SU-DHL-6 (cell line): ENCODE measurements around the gene TADA1.

Experiments
- H2AFZ ChIP-seq: fragments of 200-600 bp; sonication (generic); 2 replicates; pipeline ENCODE4 v1.6.1; 2014; ENCODE audit warnings: low read depth, mild to moderate bottlenecking, moderate library complexity, mixed read lengths, antibody characterized with exemption, low read length; ENCODE audit not compliant: severe bottlenecking
- H3F3A ChIP-seq: fragments of 200-600 bp; shearing (Covaris generic); 2 replicates; pipeline ENCODE4 v1.6.0; 2016; ENCODE audit warnings: antibody characterized with exemption, mild to moderate bottlenecking; ENCODE audit not compliant: insufficient read depth
- H3K27ac ChIP-seq: fragments of 200-600 bp; sonication (generic); 2 replicates; pipeline ENCODE4 v1.5.1; 2016; ENCODE audit warnings: low read depth, mild to moderate bottlenecking, low read length, moderate library complexity, mixed read lengths
- H3K27me3 ChIP-seq: fragments of 200-600 bp; sonication (generic), shearing (Covaris generic); 2 replicates; pipeline ENCODE4 v1.6.0; 2014; ENCODE audit warnings: mild to moderate bottlenecking, low read length
- H3K36me3 ChIP-seq: fragments of 200-600 bp; sonication (generic); 2 replicates; pipeline ENCODE4 v1.6.1; 2014; ENCODE audit warnings: mild to moderate bottlenecking, low read length, mixed read lengths
- H3K4me2 ChIP-seq: fragments of 300-600, 200-600 bp; shearing (Covaris generic), sonication (generic); 2 replicates; pipeline ENCODE4 v1.6.0; 2014; ENCODE audit warnings: low read length, low read depth, mild to moderate bottlenecking; ENCODE audit not compliant: poor library complexity, severe bottlenecking
- H3K4me3 ChIP-seq: fragments of 200-600 bp; sonication (generic); 2 replicates; pipeline ENCODE4 v1.5.1; 2014; ENCODE audit warnings: antibody characterized with exemption, low read length, mild to moderate bottlenecking, mixed read lengths; ENCODE audit not compliant: insufficient read depth, poor library complexity, severe bottlenecking
- H3K79me2 ChIP-seq: fragments of 200-600 bp; sonication (generic); 2 replicates; pipeline ENCODE4 v1.6.1; 2014; ENCODE audit warnings: mild to moderate bottlenecking, low read length, moderate library complexity; ENCODE audit not compliant: insufficient read depth
- H3K9ac ChIP-seq: fragments of 200-600 bp; sonication (generic); 2 replicates; pipeline ENCODE4 v1.7.0; 2014; ENCODE audit warnings: mild to moderate bottlenecking, low read length
- H3K9me2 ChIP-seq: fragments of 200-600 bp; sonication (generic); replicated peaks from 2 replicates; pipeline ENCODE4 v1.6.1; 2014; ENCODE audit warnings: low read length; ENCODE audit not compliant: insufficient read depth
- H3K9me3 ChIP-seq: fragments of 200-600 bp; sonication (generic); 2 replicates; pipeline ENCODE4 v1.6.1; 2014; ENCODE audit warnings: low read length, mixed read lengths; ENCODE audit not compliant: insufficient read depth
- H4K20me1 ChIP-seq: fragments of 200-600 bp; sonication (generic); 2 replicates; pipeline ENCODE4 v1.6.1; 2014; ENCODE audit warnings: low read depth, mild to moderate bottlenecking, antibody characterized with exemption, low read length, moderate library complexity, mixed read lengths
- EZH2phosphoT487 ChIP-seq: fragments of 200-600 bp; sonication (generic), shearing (Covaris generic); conservative IDR thresholded peaks from 2 replicates; pipeline ENCODE4 v1.6.1; 2018; ENCODE audit warnings: mild to moderate bottlenecking, antibody characterized with exemption, low read length, moderate library complexity, mixed read lengths
- TF ChIP-seq, protein P1 (sequence below): fragments of 200-600 bp; sonication (generic); IDR thresholded peaks from one replicate; pipeline ENCODE4 v1.5.1; 2017; ENCODE audit warnings: antibody characterized with exemption, mild to moderate bottlenecking, low read length, moderate library complexity; ENCODE audit not compliant: insufficient read depth, poor library complexity, severe bottlenecking

TADA1 gene

DNA sequence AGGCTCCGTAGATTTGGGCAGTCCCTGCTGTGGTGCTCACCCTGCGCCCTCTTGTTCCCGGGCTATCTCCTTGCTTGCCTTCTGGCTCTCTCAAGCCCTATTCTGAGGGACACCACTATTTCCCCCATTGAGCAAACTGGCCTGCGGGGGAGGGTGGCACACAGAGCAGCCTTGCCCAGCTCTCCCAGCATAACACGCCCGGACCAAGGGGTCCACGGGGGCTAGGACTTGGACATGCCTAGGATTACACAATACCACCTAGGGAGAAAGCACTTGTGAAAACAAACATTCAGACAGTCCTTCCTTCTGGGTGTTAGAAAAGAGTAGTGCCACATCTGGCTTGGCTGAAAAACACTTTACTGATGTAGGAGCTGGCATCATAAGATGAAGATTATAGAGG is 7.4 kb downstream of the TADA1 start:
- Histone ChIP-seq H3K27ac (no peak overlapping the region), H4K20me1 (no peaks in the 10 kb centered on the region), H3K27me3 (no peaks in the 10 kb centered on the region), H3K36me3 (peaks cover 6% of the 10 kb centered on the region; the same call in 1 of the 2 replicates), H3K4me2 (no peak overlapping the region), H3K79me2 (peaks cover 55% of the 10 kb centered on the region), H3K9me2 (no peaks in the 10 kb centered on the region), H3K9ac (no peak overlapping the region), H3K4me3 (no peak overlapping the region), H3F3A (no peaks in the 10 kb centered on the region), H2AFZ (no peak overlapping the region), H3K9me3 (no peaks in the 10 kb centered on the region)
- TF ChIP-seq EZH2phosphoT487, result no peak
- TF ChIP-seq, protein P1, sequence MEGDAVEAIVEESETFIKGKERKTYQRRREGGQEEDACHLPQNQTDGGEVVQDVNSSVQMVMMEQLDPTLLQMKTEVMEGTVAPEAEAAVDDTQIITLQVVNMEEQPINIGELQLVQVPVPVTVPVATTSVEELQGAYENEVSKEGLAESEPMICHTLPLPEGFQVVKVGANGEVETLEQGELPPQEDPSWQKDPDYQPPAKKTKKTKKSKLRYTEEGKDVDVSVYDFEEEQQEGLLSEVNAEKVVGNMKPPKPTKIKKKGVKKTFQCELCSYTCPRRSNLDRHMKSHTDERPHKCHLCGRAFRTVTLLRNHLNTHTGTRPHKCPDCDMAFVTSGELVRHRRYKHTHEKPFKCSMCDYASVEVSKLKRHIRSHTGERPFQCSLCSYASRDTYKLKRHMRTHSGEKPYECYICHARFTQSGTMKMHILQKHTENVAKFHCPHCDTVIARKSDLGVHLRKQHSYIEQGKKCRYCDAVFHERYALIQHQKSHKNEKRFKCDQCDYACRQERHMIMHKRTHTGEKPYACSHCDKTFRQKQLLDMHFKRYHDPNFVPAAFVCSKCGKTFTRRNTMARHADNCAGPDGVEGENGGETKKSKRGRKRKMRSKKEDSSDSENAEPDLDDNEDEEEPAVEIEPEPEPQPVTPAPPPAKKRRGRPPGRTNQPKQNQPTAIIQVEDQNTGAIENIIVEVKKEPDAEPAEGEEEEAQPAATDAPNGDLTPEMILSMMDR, result no peak

DNA sequence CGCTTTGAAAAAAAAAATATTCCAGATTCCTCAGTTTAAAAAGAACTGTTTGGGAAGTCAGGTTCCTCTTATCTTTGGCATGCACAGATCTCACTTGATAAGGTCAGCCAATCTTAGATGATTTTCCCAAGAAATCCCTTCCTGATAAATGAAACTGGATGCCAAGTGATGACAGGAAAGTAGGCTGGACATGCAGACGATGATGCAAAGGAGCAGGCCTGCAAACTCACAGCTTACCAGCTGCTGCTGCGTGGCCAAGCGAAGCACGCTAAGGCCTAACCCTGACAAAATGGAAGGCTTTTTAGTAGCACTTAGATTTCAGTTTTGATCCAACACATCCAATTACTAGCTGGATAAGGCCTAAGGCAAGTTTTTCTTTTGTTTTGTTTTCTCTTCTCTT is 10.1 kb downstream of the TADA1 start:
- Histone ChIP-seq H3K27ac (no peak overlapping the region), H3K36me3 (peaks cover 21% of the 10 kb centered on the region; the same call in 1 of the 2 replicates), H3F3A (no peaks in the 10 kb centered on the region)

DNA sequence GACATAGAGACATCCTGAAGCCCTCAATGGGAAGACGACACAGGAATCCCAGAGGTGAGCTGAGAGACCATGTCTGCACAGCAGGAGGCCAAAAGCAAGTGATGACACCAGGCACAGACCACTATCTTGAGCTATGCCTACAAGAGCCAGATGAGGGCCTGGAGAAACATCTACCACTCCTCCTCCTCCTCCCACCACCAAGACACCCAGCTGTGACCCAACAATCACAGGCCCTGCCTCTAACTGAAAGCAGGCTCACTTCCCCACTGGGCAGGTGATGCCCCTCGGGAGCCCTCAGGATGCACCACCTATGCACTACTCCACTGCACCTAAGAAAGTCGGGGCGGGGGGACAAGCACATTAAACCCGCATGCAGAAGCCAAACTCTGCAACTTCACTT is 16.5 kb downstream of the TADA1 start:
- H3K27ac ChIP-seq, result no peak overlapping the region
- H3K9me2 ChIP-seq, result no peaks in the 10 kb centered on the region
- H3K4me3 ChIP-seq, result no peak overlapping the region
- TF ChIP-seq, protein P1, result no peak
- TF ChIP-seq EZH2phosphoT487, result no peak
- H3K36me3 ChIP-seq, result peaks cover 41% of the 10 kb centered on the region
- H3K4me2 ChIP-seq, result no peak overlapping the region
- H3K27me3 ChIP-seq, result no peaks in the 10 kb centered on the region
- H4K20me1 ChIP-seq, result peaks cover 13% of the 10 kb centered on the region; the same call in 1 of the 2 replicates
- peaks cover 6% of the 10 kb centered on the region; the same call in 1 of the 2 replicates for H3K79me2 ChIP-seq
- peaks cover 10% of the 10 kb centered on the region; the same call in 1 of the 2 replicates for H3F3A ChIP-seq
- no peak overlapping the region for H3K9ac ChIP-seq
- no peak overlapping the region for H2AFZ ChIP-seq
- H3K9me3 ChIP-seq, result no peaks in the 10 kb centered on the region

More for the DNA sequence above, 10.1 kb downstream of the TADA1 start:
- Histone ChIP-seq H2AFZ (no peak overlapping the region), H3K9me2 (no peaks in the 10 kb centered on the region), H3K9me3 (no peaks in the 10 kb centered on the region), H4K20me1 (no peaks in the 10 kb centered on the region), H3K27me3 (no peaks in the 10 kb centered on the region), H3K79me2 (peaks cover 29% of the 10 kb centered on the region), H3K4me2 (no peak overlapping the region), H3K9ac (no peak overlapping the region), H3K4me3 (no peak overlapping the region)
- TF ChIP-seq, protein P1, result no peak
- TF ChIP-seq EZH2phosphoT487, result no peak
